H1 (cell line): ENCODE measurements around the gene SPATA21. TPM values are rescaled to one million over a fixed set of nuclear protein-coding genes. Genes with fewer than 3 reads are reported as not detected.

Source experiments
- CTCF ChIA-PET: fragments of 300-600 bp; sonication (Branson Sonifier 250); formaldehyde crosslinking; loops from one replicate; lab custom pipeline; 2021; ENCODE audit not compliant: partially characterized antibody; lab: Charles Lee
- POLR2A ChIA-PET: fragments of 300-600 bp; sonication (Branson Sonifier 250); formaldehyde crosslinking; loops from one replicate; lab custom pipeline; 2021; ENCODE audit warnings: inconsistent platforms; ENCODE audit not compliant: partially characterized antibody; lab: Charles Lee
- DNase-seq, 2 experiments: peaks; one replicate each; pipeline versions ENCODE4 v3.0.0 to v3.0.0-alpha.2; 2010 to 2022; ENCODE audit warnings: low spot score in 2 of 2, low read depth in 1 of 2, mixed read lengths in 1 of 2
- FAIRE-seq: peaks from 2 replicates; lab custom pipeline; 2011; peaks lifted over from hg19 to GRCh38; lab: Jason Lieb, UNC
- H2AFZ ChIP-seq: 2 replicates; pipeline ENCODE4 v1.8.1; 2012; ENCODE audit warnings: low read length, inconsistent platforms
- H2AK5ac ChIP-seq: 2 replicates; pipeline ENCODE4 v1.6.1; 2013; ENCODE audit warnings: low read depth, low read length
- H2BK120ac ChIP-seq: replicated peaks from 2 replicates; pipeline ENCODE3; 2013; ENCODE audit warnings: low read depth, low read length, inconsistent platforms
- H2BK12ac ChIP-seq: 2 replicates; pipeline ENCODE4 v1.6.1; 2013; ENCODE audit warnings: low read depth, low read length
- H2BK15ac ChIP-seq: 2 replicates; pipeline ENCODE4 v1.6.1; 2013; ENCODE audit warnings: low read length
- H2BK20ac ChIP-seq: 2 replicates; pipeline ENCODE4 v1.6.1; 2013; ENCODE audit warnings: low read length
- H2BK5ac ChIP-seq: 2 replicates; pipeline ENCODE4 v1.6.1; 2013; ENCODE audit warnings: low read depth, low read length
- H3K14ac ChIP-seq: 2 replicates; pipeline ENCODE4 v1.6.1; 2013; ENCODE audit warnings: inconsistent platforms; ENCODE audit not compliant: insufficient read length
- H3K18ac ChIP-seq: 2 replicates; pipeline ENCODE4 v1.6.1; 2013; ENCODE audit warnings: low read length; ENCODE audit errors: extremely low read depth
- H3K23ac ChIP-seq: 2 replicates; pipeline ENCODE4 v1.6.1; 2013; ENCODE audit warnings: inconsistent platforms; ENCODE audit not compliant: insufficient read length
- H3K23me2 ChIP-seq: 2 replicates; pipeline ENCODE4 v1.6.1; 2013; ENCODE audit warnings: low read depth, low read length
- H3K27ac ChIP-seq: 2 replicates; pipeline ENCODE4 v1.6.1; 2011; ENCODE audit warnings: low read depth, low read length, inconsistent platforms
- H3K27me3 ChIP-seq, 4 experiments: replicated peaks in 1 of 4; 1 replicate in 1 of 4; 2 replicates in 3 of 4; pipeline versions ENCODE4 v1.6.1 to v1.8.1; 2011 to 2013; ENCODE audit warnings: low read length in 3 of 4, mild to moderate bottlenecking in 3 of 4, inconsistent platforms in 2 of 4, mixed read lengths in 2 of 4, moderate library complexity in 1 of 4; ENCODE audit not compliant: control insufficient read depth in 3 of 4, insufficient read depth in 3 of 4; ENCODE audit errors: extremely low read depth in 1 of 4
- H3K36me3 ChIP-seq, 4 experiments: 2 replicates each; pipeline versions ENCODE4 v1.6.1 to v1.8.1; 2011 to 2013; ENCODE audit warnings: mild to moderate bottlenecking in 4 of 4, low read length in 3 of 4, moderate library complexity in 2 of 4, control low read depth in 1 of 4, inconsistent platforms in 1 of 4; ENCODE audit not compliant: insufficient read depth in 4 of 4, control insufficient read depth in 2 of 4
- H3K4ac ChIP-seq: replicated peaks from 2 replicates; pipeline ENCODE3; 2013; ENCODE audit warnings: low read length, low read depth, mixed read lengths, inconsistent platforms; ENCODE audit not compliant: insufficient read length
- H3K4me1 ChIP-seq, 4 experiments: replicated peaks in 1 of 4; 1 replicate in 1 of 4; 2 replicates in 3 of 4; pipeline versions ENCODE4 v1.6.1 to v1.8.1; 2011 to 2013; ENCODE audit warnings: low read length in 3 of 4, inconsistent platforms in 2 of 4, mixed read lengths in 1 of 4; ENCODE audit not compliant: insufficient read depth in 4 of 4, control insufficient read depth in 3 of 4
- H3K4me2 ChIP-seq, 2 experiments: 2 replicates each; pipeline versions ENCODE4 v1.6.1 to v1.8.1; 2011 to 2013; ENCODE audit warnings: low read depth in 2 of 2, low read length in 2 of 2, control low read depth in 1 of 2, inconsistent platforms in 1 of 2, mild to moderate bottlenecking in 1 of 2; ENCODE audit not compliant: insufficient read depth in 1 of 2
- H3K4me3 ChIP-seq, 4 experiments: fragments of 200-600, 300-600 bp in 1 of 4; sonication (generic), shearing (Covaris generic), sonication (Bioruptor Twin) in 1 of 4; 2 replicates each; pipeline versions ENCODE4 v1.5.1 to v1.8.1; 2011 to 2016; ENCODE audit warnings: low read length in 4 of 4, low read depth in 3 of 4, control low read depth in 2 of 4, inconsistent platforms in 2 of 4, mild to moderate bottlenecking in 2 of 4, mixed read lengths in 1 of 4, moderate library complexity in 1 of 4; ENCODE audit not compliant: insufficient read depth in 2 of 4; ENCODE audit errors: extremely low read depth in 1 of 4
- H3K56ac ChIP-seq: replicated peaks from 2 replicates; pipeline ENCODE3; 2013; ENCODE audit warnings: low read depth, mild to moderate bottlenecking, mixed read lengths, low read length, inconsistent platforms; ENCODE audit not compliant: insufficient read length
- H3K79me1 ChIP-seq: 2 replicates; pipeline ENCODE4 v1.6.1; 2013; ENCODE audit warnings: low read depth, low read length, control low read depth
- H3K79me2 ChIP-seq, 2 experiments: 2 replicates each; pipeline versions ENCODE4 v1.6.1 to v1.8.1; 2012 to 2013; ENCODE audit warnings: low read length in 2 of 2, mild to moderate bottlenecking in 2 of 2, inconsistent platforms in 1 of 2; ENCODE audit not compliant: insufficient read depth in 2 of 2, control insufficient read depth in 1 of 2
- H3K9ac ChIP-seq, 4 experiments: replicated peaks in 1 of 4; 1 replicate in 1 of 4; 2 replicates in 3 of 4; pipeline versions ENCODE4 v1.6.1 to v1.8.1; 2011 to 2013; ENCODE audit warnings: low read depth in 3 of 4, low read length in 3 of 4, control low read depth in 2 of 4, mild to moderate bottlenecking in 2 of 4, moderate library complexity in 2 of 4, inconsistent platforms in 1 of 4; ENCODE audit errors: extremely low read depth in 1 of 4
- H3K9me3 ChIP-seq, 2 experiments: 2 replicates each; pipeline versions ENCODE4 v1.6.1 to v1.8.1; 2012 to 2013; ENCODE audit warnings: mild to moderate bottlenecking in 2 of 2, moderate library complexity in 2 of 2, control low read depth in 1 of 2, inconsistent platforms in 1 of 2, low read depth in 1 of 2, low read length in 1 of 2, mixed read lengths in 1 of 2; ENCODE audit not compliant: insufficient read depth in 2 of 2
- H4K20me1 ChIP-seq, 2 experiments: replicated peaks in 1 of 2; 2 replicates each; pipeline versions ENCODE3 to v1.8.1; 2011 to 2013; ENCODE audit warnings: inconsistent platforms in 2 of 2, low read length in 2 of 2, mild to moderate bottlenecking in 1 of 2; ENCODE audit not compliant: insufficient read depth in 2 of 2, control insufficient read depth in 1 of 2
- H4K5ac ChIP-seq: 2 replicates; pipeline ENCODE4 v1.6.1; 2013; ENCODE audit warnings: low read length, low read depth, mixed read lengths, inconsistent platforms; ENCODE audit not compliant: insufficient read length
- H4K8ac ChIP-seq: 2 replicates; pipeline ENCODE4 v1.8.0; 2013; ENCODE audit warnings: mild to moderate bottlenecking, moderate library complexity, low read length, inconsistent platforms; ENCODE audit not compliant: insufficient read depth; ENCODE audit errors: extremely low read depth
- H4K91ac ChIP-seq: replicated peaks from 2 replicates; pipeline ENCODE3; 2013; ENCODE audit warnings: low read length, mixed read lengths, inconsistent platforms; ENCODE audit not compliant: insufficient read length
- JUND ChIP-seq: IDR thresholded peaks from 2 replicates; pipeline ENCODE4 v1.6.1; 2011; ENCODE audit warnings: mild to moderate bottlenecking, improper control_type of control experiment, low read length
- KDM4A ChIP-seq: IDR thresholded peaks from one replicate; pipeline ENCODE4 v1.7.1; 2012; ENCODE audit warnings: low read depth, mild to moderate bottlenecking, moderate library complexity, low read length, inconsistent platforms; ENCODE audit not compliant: severe bottlenecking
- NANOG ChIP-seq: IDR thresholded peaks from 2 replicates; pipeline ENCODE4 v1.6.1; 2011; ENCODE audit warnings: low read length, low read depth, mild to moderate bottlenecking, inconsistent platforms; ENCODE audit not compliant: insufficient read depth, poor library complexity, severe bottlenecking
- SP4 ChIP-seq: IDR thresholded peaks from 2 replicates; pipeline ENCODE4 v1.6.1; 2012; ENCODE audit warnings: low read length, inconsistent platforms
- TAF7 ChIP-seq: optimal IDR thresholded peaks from 2 replicates; pipeline ENCODE3; 2011; ENCODE audit warnings: low read depth, mild to moderate bottlenecking, inconsistent platforms, low read length, moderate library complexity, borderline replicate concordance
- WGBS, 2 experiments: shearing (Covaris generic) in 1 of 2; methylation state at CpG; one replicate each; pipeline versions ENCODE4 v1.1.6 to v1.1.7; 2013 to 2015; ENCODE audit warnings: low lambda C conversion rate in 2 of 2, mixed read lengths in 2 of 2, inconsistent platforms in 1 of 2, low coverage in 1 of 2, missing lambda C conversion rate in 1 of 2; ENCODE audit not compliant: insufficient replicate concordance in 2 of 2, insufficient coverage in 1 of 2, insufficient read length in 1 of 2; ENCODE audit errors: extremely low coverage in 1 of 2, missing lambda C conversion rate in 1 of 2; 5-methylcytosine and 5-hydroxymethylcytosine counted together
- polyA plus RNA-seq, 7 experiments: library from polyadenylated mRNA; depleted of rRNA in 3 of 7; stranded (reverse) in 5 of 7; unstranded in 2 of 7; fragments of >200 nt in 5 of 7; fragments of 200-250 nt in 2 of 7; gene quantifications; 1 replicate in 5 of 7; 2 replicates in 1 of 7; 4 replicates in 1 of 7; pipeline versions ENCODE4 v1.2.1 to v1.2.3, GENCODE V29; 2011 to 2013; ENCODE audit warnings: missing spikeins in 2 of 7, mixed read lengths in 2 of 7
- total RNA-seq: library from RNA; stranded (reverse); fragmentation: NEBNext Ultra II Directional; extraction: Animal tissue kit (Norgen Biotek cat#: 25700); gene quantifications from 2 replicates; pipeline ENCODE4 v1.2.1, GENCODE V29; 2021

The SPATA21 gene
- total and polyA plus RNA-seq, 2 of the 8 experiments (the other 6 are each of a cell fraction or from before 2014, with no cell fraction given), result not detected

DNA sequence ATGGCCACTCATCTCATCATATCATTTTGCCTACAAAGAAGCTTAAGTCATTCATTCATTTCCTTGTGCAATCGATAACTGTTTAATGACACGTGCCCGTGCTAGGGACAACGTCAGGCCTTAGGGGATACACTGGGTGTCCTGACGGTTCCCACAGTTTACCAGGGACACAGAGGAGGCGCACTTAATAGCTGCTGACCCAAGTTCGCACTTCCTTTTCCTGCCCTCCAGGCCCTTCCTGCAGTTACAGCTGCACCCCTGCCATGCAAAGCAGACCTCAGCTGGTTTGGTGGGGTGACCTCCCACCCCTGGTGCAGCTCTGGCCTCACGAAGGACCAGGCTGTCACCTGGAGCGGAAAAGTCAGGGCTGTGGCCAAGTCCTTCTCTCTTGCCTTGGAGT is 4.2 kb downstream of the SPATA21 start:
- no peaks in the 10 kb centered on the region for H3K79me2 ChIP-seq

More for the DNA sequence above, 4.2 kb downstream of the SPATA21 start:
- no peak overlapping the region for H3K4me3 ChIP-seq
- H3K36me3 ChIP-seq, result no peaks in the 10 kb centered on the region
- H3K4me1 ChIP-seq, result peaks cover 0 to 4% (median 0%) of the 10 kb centered on the region in 4 experiments; a peak in 1 of 7 replicates
- POLR2A ChIA-PET, result no interaction called here
- no peak overlapping the region for H4K5ac ChIP-seq
- H3K23ac ChIP-seq, result no peak overlapping the region
- TF ChIP-seq JUND, result no peak
- no peak for TF ChIP-seq KDM4A
- no peak for TF ChIP-seq NANOG
- TF ChIP-seq SP4, result no peak
- TF ChIP-seq TAF7, result no peak
- TF ChIP-seq, all 59 proteins: peak for 0
- Histone ChIP-seq H3K23me2 (no peaks in the 10 kb centered on the region), H3K27me3 (no peaks in the 10 kb centered on the region), H4K91ac (no peak overlapping the region), H2BK120ac (no peak overlapping the region), H3K79me1 (no peaks in the 10 kb centered on the region), H2AFZ (no peak overlapping the region), H3K9ac (no peak overlapping the region), H3K4ac (no peak overlapping the region), H2BK12ac (no peak overlapping the region), H3K56ac (no peak overlapping the region), H3K18ac (no peak overlapping the region), H2BK20ac (no peak overlapping the region), H2AK5ac (no peak overlapping the region), H4K8ac (no peak overlapping the region), H3K4me2 (no peak overlapping the region), H4K20me1 (no peaks in the 10 kb centered on the region), H2BK15ac (no peak overlapping the region), H2BK5ac (no peak overlapping the region), H3K14ac (no peak overlapping the region), H3K9me3 (no peaks in the 10 kb centered on the region), H3K27ac (no peak overlapping the region)
- DNase-seq (no peak), FAIRE-seq (no peak)
- WGBS, 2 experiments, result 88% methylated on average over 9 of the region's 9 CpGs; no CpG with 5 or more reads in 1 of the 2 experiments
- CTCF ChIA-PET, result interaction anchor here (0.9 to 1.1 kb wide), 2 partner anchors 11 to 12 kb away, joined by 3 read pairs; no protein-coding TSS in a partner anchor
